HG02981 (cell line): ENCODE data around the gene CMTM5.
"Not testable (repeated sequence)": the region's sequence is repeated elsewhere in the genome, so short reads cannot be mapped to it uniquely, and the experiment has no call there.

Experiments
- ATAC-seq: cut with Tn5 transposase; IDR thresholded peaks from one replicate; pipeline ENCODE4 v1.9.1; 2021; ENCODE audit warnings: mild to moderate bottlenecking, moderate library complexity; ENCODE audit not compliant: unreplicated experiment

CMTM5 gene

DNA sequence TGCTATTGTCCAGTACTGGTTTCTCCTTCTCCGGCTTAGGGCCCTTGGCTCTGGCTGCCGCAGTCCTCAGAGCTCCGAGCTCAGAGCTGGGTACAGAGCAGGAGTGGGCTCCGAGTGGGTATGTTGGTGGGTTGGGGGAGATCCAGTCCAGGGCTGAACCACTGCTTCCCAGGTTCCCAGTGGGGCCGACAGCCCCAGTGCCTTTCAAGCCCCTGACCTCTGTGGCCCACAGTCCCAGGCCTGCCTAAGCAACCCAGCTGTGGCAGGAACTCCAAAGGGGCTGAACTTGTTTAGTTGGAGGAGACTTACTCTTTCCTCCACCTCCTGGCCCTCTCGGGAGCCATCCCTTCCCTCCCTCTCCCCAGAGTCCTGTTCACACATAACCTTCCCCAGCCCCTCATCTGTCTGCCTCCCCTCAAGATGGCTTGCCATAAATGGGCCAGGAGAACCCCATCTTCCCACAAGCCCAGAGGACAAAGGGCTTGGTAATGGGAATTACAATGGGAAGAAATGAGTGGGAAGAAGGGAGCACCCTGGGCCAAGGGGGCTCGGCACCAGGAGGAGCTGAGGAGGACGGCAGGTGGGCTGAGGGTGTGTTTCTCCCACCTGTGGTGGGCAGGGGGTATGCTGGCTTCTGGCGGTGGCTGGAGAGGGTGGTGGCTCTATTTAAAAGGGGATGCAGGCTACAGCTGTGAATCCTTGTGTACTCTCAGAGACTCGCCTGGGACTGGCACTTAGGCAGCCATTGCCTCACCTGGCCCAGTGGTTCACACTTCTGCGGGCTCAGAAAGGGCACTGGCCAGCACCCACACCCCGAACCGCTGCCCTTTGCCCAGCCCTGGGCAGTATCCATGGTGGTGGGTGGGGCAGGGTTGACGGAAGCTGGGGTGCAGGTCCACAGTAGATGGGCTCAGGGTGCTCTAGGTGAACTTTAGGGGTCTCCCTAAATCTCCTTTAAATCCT, 35.0 kb downstream of the CMTM5 start:
- ATAC-seq = no peak

DNA sequence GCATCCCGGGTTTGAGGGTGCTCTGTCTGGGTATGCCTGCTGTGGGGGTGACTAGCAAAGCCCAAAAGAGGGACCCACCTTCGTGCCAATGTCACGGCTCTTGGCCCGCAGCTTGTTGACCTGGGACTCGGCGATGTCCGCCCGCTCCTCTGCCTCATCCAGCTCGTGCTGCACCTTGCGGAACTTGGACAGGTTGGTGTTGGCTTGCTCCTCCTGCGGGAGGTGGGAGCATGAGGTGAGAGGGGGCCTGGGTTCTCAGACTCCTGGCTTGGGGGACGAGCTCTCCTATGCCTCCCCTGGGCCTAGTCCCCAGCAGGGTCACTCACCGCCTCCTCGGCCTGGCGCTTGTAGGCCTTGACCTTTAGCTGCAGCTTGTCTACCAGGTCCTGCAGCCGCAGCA, 36.8 kb downstream of the CMTM5 start:
- no peak for ATAC-seq

DNA sequence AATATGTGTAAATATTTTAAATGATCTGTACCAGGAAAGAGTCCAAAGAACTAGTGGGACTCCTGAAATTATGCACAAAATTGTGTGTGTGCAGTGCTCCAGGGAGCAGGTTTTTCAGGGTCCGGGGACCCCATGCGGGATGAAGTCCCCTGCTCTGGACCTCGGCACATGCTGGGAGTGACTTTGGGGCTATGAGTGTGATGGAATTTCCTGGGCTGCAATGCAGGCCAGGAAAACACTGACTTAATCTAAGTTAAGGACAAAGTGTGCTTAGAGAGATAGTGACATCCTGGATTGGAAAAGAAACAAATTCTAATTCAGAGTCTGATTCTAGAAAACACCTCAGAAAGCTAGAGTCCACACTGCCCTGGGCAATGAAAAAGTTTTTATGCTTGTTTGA, 37.4 kb downstream of the CMTM5 start:
- ATAC-seq = no peak

DNA sequence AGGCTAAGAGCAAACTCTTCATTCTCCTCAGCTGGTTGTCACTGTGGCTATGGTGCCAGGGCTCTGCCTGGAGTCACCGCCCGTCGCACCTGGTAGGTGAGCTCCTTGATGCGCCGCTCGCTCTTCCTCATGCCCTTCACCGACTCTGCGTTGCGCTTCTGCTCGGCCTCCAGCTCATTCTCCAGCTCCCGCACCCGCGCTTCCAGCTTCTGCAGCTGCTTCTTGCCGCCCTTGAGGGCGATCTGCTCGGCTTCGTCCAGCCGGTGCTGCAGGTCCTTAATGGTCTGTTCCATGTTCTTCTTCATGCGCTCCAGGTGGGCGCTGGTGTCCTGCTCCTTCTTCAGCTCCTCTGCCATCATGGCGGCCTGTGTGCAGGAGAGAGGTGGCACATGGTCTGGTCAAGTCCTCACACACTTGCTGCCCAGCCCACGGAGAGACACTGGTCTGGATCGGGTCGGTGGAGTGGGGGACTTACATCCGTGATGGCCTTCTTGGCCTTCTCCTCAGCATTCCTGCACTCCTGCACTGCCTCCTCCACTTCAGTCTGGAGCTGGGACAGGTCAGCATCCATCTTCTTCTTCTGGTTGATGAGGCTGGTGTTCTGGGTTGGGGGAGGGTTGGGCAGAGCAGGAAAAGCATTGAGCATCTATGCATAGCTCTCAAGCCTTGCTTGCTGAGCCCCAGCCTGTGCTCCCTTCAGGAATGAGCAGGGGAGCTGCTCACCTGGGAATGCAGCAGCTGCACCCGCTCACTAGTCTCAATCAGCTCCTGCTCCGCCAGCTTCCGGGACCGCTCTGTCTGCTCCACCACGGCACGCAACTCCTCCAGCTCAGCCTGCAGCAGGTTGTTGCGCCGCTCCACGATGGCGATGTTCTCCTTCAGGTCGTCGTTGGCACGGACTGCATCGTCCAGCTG, 38.3 kb downstream of the CMTM5 start:
- ATAC-seq = no peak

DNA sequence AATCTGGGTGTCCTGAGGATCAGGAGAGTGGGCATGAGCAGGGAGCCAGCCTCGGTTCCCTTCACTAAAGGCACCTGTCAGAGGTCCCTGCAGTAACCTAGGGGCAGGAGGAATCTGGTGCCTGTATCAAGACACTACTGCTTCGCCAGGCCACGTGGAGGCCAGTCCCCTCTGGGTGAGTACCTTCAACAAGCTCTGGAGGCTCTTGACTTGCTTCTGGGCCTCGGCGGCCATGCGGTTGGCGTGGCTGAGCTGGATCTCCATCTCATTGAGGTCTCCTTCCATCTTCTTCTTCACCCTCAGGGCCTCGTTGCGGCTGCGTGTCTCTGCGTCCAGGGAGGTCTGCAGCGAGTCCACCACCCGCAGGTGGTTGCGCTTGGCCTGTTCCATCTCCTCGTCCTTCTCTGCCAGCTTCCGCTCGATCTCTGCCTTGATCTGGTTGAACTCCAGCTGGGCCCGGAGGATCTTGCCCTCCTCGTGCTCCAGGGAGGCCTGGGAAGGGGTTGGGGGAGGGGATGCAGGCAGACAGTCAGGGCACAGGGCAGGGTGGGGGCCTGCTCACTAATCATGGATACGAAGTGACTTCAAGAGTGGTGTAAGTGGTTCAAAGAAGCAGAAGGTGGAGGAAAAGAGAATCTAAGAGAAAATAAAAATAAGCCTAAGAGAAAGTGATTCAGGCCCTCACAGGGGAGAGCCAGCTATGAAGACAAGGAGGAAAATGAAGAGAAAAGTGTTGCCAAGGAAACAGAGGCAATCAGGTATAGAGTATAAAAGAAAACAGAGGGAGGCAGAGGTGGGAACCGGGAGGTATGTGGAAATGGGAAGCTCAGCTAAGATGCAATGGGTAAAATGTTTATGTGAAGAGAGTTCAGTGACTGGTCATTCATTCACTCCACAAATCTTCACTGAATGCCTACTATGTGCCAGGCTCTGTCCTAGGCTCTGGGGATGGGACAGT, 39.3 kb downstream of the CMTM5 start:
- ATAC-seq = no peak

DNA sequence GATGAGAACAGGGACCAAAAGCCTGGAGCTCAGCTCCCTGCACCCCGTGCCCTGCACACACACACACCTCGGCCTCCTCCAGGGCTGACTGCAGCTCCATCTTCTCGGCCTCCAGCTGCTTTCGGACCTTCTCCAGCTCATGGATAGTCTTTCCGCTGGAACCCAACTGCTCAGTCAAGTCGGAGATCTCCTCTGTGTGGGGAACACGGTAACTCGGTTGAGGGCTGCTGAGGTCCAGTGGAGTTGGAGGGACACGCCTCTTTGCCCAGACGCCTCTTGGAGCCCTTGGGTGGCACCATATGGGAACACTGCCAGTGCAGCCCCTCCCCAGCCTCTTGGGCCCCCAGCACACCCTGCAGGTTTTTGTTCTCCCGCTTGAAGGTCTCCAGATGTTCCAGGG, 40.0 kb downstream of the CMTM5 start:
- ATAC-seq = no peak

DNA sequence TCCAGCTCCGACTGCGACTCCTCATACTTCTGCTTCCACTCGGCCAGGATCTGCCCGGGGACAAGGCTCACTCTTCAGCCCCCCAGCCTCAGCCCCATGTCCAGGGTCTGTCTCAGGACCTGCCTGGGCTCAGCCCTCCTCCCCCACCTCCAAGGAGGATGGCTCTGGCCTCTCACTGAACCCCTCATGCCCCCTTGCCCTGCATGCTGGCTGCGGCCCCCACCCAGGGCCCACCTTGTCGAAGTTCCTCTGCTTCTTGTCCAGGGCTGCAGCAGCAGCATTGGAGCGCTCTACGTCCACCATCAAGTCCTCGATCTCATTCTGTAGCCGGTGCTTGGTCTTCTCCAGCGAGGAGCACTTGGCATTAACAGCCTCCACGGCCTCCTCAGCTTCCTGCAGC, 40.4 kb downstream of the CMTM5 start:
- not testable (repeated sequence) for ATAC-seq

DNA sequence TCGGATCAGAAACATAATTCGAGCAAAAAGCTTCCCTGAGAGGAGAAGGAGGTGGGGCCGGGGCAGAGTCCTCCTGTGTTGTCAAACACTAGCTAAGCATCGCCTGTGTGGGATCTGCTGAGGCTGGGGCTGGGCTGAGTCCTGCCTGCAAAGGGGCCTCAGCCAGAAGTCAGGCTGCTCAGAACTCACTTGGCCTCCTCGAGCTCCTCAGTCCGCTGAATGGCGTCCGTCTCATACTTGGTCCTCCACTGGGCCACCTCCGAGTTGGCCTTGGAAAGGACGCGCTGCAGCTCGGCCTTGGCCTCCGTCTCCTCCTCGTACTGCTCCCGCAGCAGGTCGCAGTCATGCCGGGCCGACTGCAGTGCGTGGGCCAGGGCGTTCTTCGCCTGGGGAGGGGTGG, 41.2 kb downstream of the CMTM5 start:
- no peak for ATAC-seq

DNA sequence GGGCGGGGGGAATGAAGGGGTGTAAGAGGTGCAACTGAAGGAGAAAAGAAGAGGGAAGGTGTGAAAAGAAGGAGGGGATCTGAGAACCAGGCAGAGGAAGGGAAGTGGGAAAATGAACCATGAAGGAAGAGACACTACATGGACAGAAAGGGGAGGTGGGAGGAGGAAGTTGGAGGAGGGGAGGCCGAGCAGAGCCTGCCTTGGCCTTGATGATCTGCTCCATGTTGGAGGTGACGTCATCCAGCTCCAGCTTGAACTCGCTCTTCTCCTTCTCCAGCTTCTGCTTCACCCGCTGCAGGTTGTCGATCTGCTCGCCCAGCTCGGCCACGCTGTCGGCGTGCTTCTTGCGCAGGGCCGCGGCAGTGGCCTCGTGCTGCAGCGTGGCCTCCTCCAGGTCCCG, 42.8 kb downstream of the CMTM5 start:
- ATAC-seq = not testable (repeated sequence)

DNA sequence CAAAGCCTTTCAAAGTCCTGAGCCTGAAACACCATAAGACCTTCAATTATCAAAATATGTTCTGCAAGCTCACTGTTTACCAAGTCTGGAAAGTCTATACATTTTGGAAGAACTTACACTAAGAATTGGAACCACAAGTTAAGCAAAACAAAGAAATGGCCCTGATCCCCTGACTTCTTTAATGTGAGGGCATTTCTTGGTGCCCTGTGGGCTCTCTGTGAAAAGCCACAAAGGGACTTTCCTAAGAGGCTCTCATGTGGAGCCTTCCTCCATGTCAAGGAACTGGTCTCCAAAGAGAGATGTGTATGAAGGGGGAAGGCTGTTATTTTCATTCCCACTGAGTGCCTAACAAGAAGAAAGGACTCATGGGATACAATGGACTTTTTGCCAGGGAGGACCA, 44.7 kb downstream of the CMTM5 start:
- no peak for ATAC-seq

DNA sequence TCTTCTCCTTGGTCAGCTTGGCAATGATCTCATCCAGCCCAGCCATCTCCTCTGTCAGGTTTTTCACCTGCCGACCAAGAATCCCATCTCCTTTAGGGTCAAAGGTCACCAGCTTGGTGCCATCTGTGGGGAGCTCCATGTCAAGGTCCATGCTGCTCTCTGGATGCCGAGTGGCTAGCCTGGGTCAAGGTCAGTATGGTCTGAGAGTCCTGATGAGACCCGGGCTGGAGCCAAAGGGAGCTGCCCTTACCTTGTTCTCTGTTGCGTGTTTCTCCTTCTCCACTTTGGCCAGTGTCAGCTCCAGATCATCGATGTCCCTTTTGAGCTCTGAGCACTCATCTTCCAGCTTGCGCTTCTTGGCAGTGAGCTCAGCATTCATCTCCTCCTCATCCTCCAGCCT, 46.8 kb downstream of the CMTM5 start:
- no peak for ATAC-seq

DNA sequence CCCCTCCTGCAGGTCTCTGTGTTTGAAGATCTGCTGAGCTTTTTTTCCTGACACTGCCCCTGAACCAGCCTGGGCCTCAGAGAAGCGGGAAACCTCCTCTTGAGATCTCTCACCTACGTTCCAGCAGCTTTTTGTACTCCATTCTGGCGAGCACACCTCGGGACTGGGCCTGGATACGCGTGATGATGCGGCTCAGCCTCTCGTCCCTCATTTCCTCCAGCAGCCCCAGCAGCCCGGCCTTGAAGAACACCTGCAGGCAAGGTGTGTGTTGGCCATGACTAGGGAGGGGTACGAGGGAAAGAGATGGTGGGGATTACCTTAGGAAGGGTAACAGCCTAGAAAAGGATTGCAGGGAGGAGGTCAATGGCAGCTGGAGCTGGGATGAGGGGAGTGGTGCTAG, 48.3 kb downstream of the CMTM5 start:
- ATAC-seq = no peak

DNA sequence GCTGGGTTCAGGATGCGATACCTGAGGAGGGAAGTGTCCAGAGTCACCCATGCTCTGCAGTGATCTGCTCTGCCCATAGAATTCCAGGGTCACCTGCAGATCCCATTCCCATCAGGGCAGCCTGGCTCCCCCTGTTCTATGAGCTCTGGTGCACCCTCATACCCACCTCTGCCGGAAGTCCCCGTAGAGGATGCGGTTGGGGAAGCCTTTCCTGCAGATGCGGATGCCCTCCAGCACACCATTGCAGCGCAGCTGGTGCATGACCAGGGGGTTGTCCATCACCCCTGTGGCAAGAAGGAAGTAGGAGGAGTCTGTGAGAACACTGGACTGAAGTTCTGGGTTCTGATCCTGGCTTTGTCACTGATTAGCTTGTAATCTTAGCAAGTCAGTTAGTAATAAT, 49.0 kb downstream of the CMTM5 start:
- not testable (repeated sequence) for ATAC-seq

DNA sequence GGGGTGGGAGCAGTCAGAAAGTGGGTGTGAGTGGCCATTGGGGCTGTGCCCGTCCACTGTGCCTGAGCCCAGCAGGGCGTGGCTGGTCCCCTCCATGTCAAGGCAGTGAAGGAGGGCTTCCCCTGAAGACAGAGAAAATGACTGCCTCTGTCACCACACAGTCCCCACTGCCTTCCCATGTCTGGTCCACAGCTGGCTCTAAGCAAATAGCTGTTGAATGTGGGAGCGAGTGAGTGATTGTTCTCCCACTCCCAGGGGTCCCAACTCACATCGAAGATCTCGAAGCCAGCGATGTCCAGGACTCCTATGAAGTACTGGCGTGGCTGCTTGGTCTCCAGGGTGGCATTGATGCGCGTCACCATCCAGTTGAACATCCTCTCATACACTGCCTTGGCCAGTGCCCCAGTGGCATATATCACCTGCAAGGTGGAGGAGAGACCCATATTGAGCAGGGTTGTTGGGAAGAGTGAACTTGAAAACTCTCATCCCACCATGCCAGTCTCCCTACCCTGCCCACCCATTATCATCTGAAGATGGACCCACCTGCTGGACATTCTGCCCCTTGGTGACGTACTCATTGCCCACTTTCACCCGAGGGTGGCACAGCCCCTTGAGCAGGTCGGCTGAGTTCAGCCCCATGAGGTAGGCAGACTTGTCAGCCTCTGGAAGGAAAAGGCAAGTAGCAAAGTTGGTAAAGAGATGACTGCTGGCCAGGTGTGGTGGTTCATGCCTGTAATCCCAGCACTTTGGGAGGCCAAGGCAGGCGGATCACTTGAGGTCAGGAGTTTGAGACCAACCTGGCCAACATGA, 52.0 kb downstream of the CMTM5 start:
- ATAC-seq = no peak
